ENCODE data around the gene CARMIL3. TPM values are rescaled to one million over a fixed set of nuclear protein-coding genes. Genes with fewer than 3 reads are reported as not detected.
"Not testable (repeated sequence)": the region's sequence is repeated elsewhere in the genome, so short reads cannot be mapped to it uniquely, and the experiment has no call there.

The CARMIL3 gene
- total RNA-seq, 2 experiments from 2014 or later = 0.48 to 0.99 TPM

DNA sequence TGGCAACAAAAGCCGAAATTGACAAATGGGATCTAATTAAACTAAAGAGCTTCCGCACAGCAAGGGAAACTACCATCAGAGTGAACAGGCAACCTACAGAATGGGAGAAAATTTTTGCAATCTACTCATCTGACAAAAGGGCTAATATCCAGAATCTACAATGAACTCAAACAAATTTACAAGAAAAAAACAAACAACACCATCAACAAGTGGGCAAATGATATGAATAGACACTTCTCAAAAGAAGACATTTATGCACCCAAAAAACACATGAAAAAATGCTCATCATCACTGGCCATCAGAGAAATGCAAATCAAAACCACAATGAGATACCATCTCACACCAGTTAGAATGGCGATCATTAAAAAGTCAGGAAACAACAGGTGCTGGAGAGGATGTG is 22.1 kb upstream of the CARMIL3 start:
- CTCF ChIA-PET; H3K27me3 Mint-ChIP-seq (ENCODE audit: low read depth); DNase-seq; H3K27ac Mint-ChIP-seq; H3K36me3 Mint-ChIP-seq (ENCODE audit: low read depth); H3K4me1 Mint-ChIP-seq (ENCODE audit: low read depth); H3K4me3 Mint-ChIP-seq; intact Hi-C loops (cut with micrococcal nuclease): not testable (repeated sequence)
- peaks cover 15% of the 10 kb centered on the region for H3K9me3 Mint-ChIP-seq

DNA sequence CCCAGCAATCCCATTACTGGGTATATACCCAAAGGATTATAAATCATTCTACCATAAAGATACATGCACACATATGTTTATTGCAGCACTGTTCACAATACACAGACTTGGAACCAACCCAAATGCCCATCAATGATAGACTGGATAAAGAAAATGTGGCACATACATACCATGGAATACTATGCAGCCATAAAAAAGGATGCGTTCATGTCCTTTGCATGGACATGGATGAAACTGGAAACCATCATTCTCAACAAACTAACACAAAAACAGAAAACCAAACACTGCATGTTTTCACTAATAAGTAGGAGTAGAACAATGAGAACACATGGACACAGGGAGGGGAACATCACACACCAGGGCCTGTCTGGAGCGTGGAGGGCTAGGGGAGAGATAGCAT is 20.5 kb upstream of the CARMIL3 start:
- H3K36me3 Mint-ChIP-seq (ENCODE audit: low read depth); intact Hi-C loops (cut with micrococcal nuclease); DNase-seq; H3K4me1 Mint-ChIP-seq (ENCODE audit: low read depth); H3K4me3 Mint-ChIP-seq; H3K27me3 Mint-ChIP-seq (ENCODE audit: low read depth); H3K27ac Mint-ChIP-seq: not testable (repeated sequence)
- peaks cover 15% of the 10 kb centered on the region for H3K9me3 Mint-ChIP-seq
- CTCF ChIA-PET = interaction anchor here (0.7 kb wide), 1 partner anchor 382 kb away, joined by 6 read pairs; no protein-coding TSS in a partner anchor

DNA sequence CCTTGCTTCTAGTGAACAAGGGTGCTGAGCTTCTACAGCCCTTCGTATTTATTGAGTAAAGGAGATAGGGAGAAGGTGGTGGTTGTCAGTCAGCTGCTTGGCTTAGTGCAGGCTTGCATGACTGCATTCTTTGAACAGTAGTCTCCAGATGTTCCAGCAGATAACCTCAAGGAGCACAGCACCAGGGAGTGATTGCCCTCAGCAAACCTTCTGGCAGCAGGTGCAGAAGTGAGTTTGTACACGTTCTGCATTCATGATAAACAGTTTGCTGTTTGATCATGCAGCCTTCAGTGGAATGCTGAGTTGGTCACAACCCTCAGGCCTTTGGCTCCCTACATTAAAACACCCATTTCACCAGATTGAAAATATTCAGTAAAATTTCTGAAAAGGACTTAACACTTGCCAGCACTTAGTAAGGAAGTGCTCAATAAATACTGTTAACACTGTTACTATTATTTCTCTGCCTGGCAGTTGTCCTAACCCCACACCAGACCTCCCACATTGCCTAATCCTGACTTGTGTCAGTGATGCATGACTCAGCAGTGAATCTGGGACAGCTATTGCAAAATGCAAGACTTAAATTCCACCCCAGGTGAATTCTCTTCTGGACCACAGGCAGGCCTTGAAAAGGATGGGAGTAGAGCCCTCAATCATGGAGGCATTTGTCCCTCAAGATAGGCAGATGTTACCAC is 18.9 kb upstream of the CARMIL3 start:
- CTCF ChIA-PET = interaction anchor here (0.8 kb wide), 1 partner anchor 24 kb away, joined by 3 read pairs; no protein-coding TSS in a partner anchor
- no peaks in the 10 kb centered on the region for H3K27me3 Mint-ChIP-seq (ENCODE audit: low read depth)
- H3K27ac Mint-ChIP-seq = no peak overlapping the region
- H3K4me3 Mint-ChIP-seq = no peak overlapping the region
- no peak for DNase-seq
- intact Hi-C loops (cut with micrococcal nuclease) = no loop called here
- H3K36me3 Mint-ChIP-seq (ENCODE audit: low read depth) = peaks cover 2% of the 10 kb centered on the region
- H3K9me3 Mint-ChIP-seq = peaks cover 15% of the 10 kb centered on the region
- H3K4me1 Mint-ChIP-seq (ENCODE audit: low read depth) = peaks cover 5% of the 10 kb centered on the region

DNA sequence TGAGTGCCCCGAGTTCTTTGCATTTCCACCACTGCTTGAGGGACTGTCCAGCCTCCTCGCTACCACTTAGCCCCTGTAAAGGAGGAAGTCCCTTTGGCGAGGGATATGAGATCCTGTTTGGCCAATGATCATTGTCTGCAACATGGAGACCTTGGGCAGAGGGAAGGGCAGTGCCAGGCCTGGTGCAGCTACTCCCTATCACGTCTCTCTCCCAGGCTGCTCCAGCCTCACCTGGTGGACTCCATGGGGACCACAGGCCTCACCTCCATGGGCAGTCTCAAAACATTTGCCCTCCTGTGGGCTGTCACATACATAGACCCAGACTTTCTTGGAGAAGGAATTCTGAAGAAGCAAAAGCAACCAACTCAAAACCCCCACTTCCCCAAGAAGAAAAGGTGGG is 16.0 kb upstream of the CARMIL3 start:
- peak overlapping the region; percentile 91 for H3K4me3 Mint-ChIP-seq
- intact Hi-C loops (cut with micrococcal nuclease) = loop anchor here (1.0 kb wide), 6 partner anchors 18 to 126 kb away; partner anchors contain the start of genes DHRS4L2 and IRF9
- H3K9me3 Mint-ChIP-seq = peaks cover 15% of the 10 kb centered on the region
- H3K36me3 Mint-ChIP-seq (ENCODE audit: low read depth); DNase-seq; H3K4me1 Mint-ChIP-seq (ENCODE audit: low read depth); H3K27me3 Mint-ChIP-seq (ENCODE audit: low read depth): not testable (repeated sequence)
- peak overlapping the region; percentile 44 for H3K27ac Mint-ChIP-seq
- CTCF ChIA-PET = interaction anchor here (0.8 to 1.2 kb wide), 5 partner anchors 12 to 261 kb away, joined by 3 to 4 read pairs (median 3); partner anchors contain the start of genes CARMIL3 and DHRS4L2

DNA sequence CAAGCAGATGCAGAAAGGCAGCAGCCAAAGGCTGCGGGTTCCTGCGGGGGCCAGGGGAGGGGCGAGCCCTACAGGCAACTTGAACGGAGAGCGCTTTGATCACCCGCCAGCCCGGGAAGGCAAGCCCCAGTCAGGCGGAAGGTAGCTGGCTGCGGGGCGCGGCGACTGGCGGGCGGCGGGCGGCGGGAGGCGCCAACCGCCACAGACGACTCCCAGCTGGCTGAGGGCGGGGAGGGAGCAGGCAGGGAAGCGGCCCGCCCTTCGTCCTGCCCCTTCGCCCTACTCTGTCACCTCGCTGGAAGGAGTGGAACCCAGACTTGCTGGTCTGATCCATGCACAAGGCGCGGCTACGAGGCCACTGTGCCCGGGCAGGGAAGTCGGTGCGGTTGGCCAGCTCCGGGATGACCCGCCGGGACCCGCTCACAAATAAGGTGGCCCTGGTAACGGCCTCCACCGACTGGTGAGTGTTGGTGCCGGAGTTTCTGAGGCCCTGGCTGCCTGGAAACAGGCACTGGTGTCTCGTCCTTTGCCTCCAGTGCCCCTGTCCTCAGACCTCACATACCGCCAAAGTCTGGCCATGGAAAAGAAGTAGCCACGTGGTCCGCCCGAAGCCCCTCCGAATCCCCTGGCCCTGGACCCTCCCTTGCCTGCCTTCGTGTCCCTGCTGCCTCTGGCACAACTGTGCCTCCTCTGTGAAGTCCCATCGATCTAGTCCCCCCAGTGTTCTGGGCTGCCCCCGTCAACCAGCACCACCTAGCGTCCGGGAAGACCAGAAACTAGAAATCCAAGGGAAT is 15.4 kb upstream of the CARMIL3 start:
- peaks cover 5% of the 10 kb centered on the region for H3K4me1 Mint-ChIP-seq (ENCODE audit: low read depth)
- CTCF ChIA-PET = interaction anchor here (0.8 to 1.2 kb wide), 5 partner anchors 11 to 260 kb away, joined by 3 to 4 read pairs (median 3); partner anchors contain the start of genes CARMIL3 and DHRS4L2
- intact Hi-C loops (cut with micrococcal nuclease) = loop anchor here (1.0 kb wide), 6 partner anchors 17 to 125 kb away; partner anchors contain the start of genes DHRS4L2 and IRF9
- H3K4me3 Mint-ChIP-seq = peak overlapping the region; percentile 91
- DNase-seq = peak; percentile 78
- peak overlapping the region; percentile 83 for H3K27ac Mint-ChIP-seq
- H3K27me3 Mint-ChIP-seq (ENCODE audit: low read depth) = no peaks in the 10 kb centered on the region
- H3K9me3 Mint-ChIP-seq = peaks cover 11% of the 10 kb centered on the region
- peaks cover 2% of the 10 kb centered on the region for H3K36me3 Mint-ChIP-seq (ENCODE audit: low read depth)

DNA sequence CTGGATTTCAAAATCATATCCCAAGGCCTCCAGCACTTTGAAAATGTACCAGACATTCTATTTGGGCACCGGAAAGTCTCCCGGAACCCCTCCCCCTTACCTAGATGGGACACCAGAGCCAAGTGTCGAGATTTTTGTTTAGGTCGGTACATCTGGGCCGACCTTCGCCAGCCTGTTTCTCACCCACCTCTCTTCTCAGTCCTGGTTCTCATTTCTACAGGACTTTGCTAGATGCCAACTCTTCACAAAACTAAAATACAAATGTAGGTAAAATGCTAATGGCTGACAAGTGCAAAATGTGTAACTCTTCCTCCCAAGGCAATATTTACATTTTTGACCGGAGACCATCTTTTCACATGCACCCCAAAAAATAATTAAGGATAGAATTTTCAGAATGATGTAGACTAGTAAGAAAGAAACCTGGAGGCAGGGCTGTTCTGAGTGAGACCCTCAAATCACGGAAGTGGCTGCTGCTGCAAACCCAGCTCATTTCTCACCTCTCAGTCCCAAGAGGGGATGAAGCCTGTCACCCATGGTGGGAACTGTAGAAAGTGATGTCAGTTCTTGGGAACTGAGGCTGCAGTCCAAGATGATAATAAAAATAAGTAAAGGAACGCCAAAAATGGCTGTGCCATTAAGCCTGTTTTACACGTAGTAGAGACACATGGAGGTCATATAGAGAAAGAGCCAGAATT is 14.7 kb upstream of the CARMIL3 start:
- not testable (repeated sequence) for H3K27me3 Mint-ChIP-seq (ENCODE audit: low read depth); DNase-seq

DNA sequence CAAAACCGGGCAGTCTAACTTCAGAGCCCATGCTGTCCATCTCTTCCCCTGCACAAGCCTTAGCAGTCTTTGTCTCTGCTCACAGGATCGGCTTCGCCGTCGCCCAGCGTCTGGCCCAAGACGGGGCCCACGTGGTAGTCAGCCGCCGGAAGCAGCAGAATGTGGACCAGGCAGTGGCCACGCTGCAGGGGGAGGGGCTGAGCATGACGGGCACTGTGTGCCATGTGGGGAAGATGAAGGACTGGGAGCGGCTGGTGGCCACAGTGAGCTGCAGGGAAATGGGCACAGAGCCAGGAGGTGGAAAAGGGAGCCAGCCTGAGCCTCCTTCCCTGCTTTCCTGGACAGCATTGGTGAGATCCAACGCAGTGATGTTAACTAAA is 14.2 kb upstream of the CARMIL3 start:
- H3K36me3 Mint-ChIP-seq (ENCODE audit: low read depth) = no peaks in the 10 kb centered on the region

More for the DNA sequence above, 14.7 kb upstream of the CARMIL3 start:
- H3K4me1 Mint-ChIP-seq (ENCODE audit: low read depth); H3K9me3 Mint-ChIP-seq; H3K36me3 Mint-ChIP-seq (ENCODE audit: low read depth): not testable (repeated sequence)
- CTCF ChIA-PET = interaction anchor here (0.9 to 1.3 kb wide), 3 partner anchors 10 to 48 kb away, joined by 3 read pairs; partner anchors contain the start of gene DHRS4L2
- intact Hi-C loops (cut with micrococcal nuclease) = loop anchor here (1.0 kb wide), 6 partner anchors 16 to 124 kb away; partner anchors contain the start of genes DHRS4L2 and IRF9
- Mint-ChIP-seq H3K4me3 (peak overlapping the region; percentile 91), H3K27ac (peak overlapping the region; percentile 83)

DNA sequence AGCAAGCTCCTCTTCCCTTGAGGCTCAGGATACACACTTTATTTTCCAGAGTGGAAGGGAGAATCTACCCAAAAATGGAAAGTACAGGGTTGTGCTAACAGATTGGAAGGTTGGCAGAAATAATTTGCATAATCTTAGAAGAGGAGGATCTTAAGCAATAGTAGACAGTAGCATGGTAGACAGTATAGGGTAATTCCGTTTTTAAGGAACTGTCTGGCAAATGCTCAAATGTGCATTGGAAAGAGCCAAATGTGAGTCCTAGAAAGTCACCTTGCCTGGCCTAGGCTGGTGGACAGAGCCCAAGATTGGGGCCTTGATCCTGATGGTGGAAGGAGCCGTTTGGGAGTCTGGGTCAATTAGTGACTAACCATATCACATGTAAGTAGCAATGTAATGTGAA is 13.1 kb upstream of the CARMIL3 start:
- no peaks in the 10 kb centered on the region for H3K27me3 Mint-ChIP-seq (ENCODE audit: low read depth)
- H3K4me1 Mint-ChIP-seq (ENCODE audit: low read depth) = peaks cover 5% of the 10 kb centered on the region
- DNase-seq = no peak
- no peak overlapping the region for H3K27ac Mint-ChIP-seq
- no peaks in the 10 kb centered on the region for H3K36me3 Mint-ChIP-seq (ENCODE audit: low read depth)
- no peaks in the 10 kb centered on the region for H3K9me3 Mint-ChIP-seq
- no peak overlapping the region for H3K4me3 Mint-ChIP-seq
- intact Hi-C loops (cut with micrococcal nuclease) = no loop called here
- CTCF ChIA-PET = interaction anchor here (1.0 to 1.1 kb wide), 2 partner anchors 13 to 30 kb away, joined by 3 read pairs; partner anchors contain the start of gene CARMIL3

More for the DNA sequence above, 14.2 kb upstream of the CARMIL3 start:
- CTCF ChIA-PET = interaction anchor here (0.6 to 1.3 kb wide), 3 partner anchors 10 to 71 kb away, joined by 3 to 4 read pairs (median 3); partner anchors contain the start of gene CARMIL3
- Mint-ChIP-seq H3K27me3 (ENCODE audit: low read depth) (no peaks in the 10 kb centered on the region), H3K27ac (no peak overlapping the region), H3K4me3 (no peak overlapping the region), H3K4me1 (ENCODE audit: low read depth) (peaks cover 5% of the 10 kb centered on the region), H3K9me3 (peaks cover 3% of the 10 kb centered on the region)
- no peak for DNase-seq
- intact Hi-C loops (cut with micrococcal nuclease) = no loop called here

DNA sequence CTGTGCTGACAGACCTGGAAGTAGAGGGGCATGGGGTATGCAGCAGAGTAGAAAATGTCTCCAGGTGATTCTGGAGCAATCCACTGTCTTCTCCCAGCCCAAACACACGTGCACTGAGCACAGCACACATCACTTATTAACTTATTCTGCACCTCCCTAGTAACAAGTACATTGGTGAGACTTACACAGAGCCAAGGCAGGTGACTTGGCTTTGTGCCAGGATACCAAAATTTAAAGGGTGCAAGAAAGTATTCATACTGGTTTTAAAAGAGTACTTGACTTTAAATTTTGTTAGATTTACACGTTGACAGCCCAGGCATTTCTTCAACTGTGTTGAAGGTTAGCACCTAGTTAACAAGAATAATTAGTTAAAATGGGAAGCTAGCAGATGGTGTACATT is 11.1 kb upstream of the CARMIL3 start:
- peaks cover 5% of the 10 kb centered on the region for H3K4me1 Mint-ChIP-seq (ENCODE audit: low read depth)
- H3K27ac Mint-ChIP-seq = no peak overlapping the region
- intact Hi-C loops (cut with micrococcal nuclease) = no loop called here
- CTCF ChIA-PET = interaction anchor here (1.0 to 1.7 kb wide), 3 partner anchors 52 to 108 kb away, joined by 3 to 4 read pairs (median 3); no protein-coding TSS in a partner anchor
- no peaks in the 10 kb centered on the region for H3K27me3 Mint-ChIP-seq (ENCODE audit: low read depth)
- H3K36me3 Mint-ChIP-seq (ENCODE audit: low read depth) = no peaks in the 10 kb centered on the region
- DNase-seq = no peak
- no peak overlapping the region for H3K4me3 Mint-ChIP-seq
- H3K9me3 Mint-ChIP-seq = no peaks in the 10 kb centered on the region

DNA sequence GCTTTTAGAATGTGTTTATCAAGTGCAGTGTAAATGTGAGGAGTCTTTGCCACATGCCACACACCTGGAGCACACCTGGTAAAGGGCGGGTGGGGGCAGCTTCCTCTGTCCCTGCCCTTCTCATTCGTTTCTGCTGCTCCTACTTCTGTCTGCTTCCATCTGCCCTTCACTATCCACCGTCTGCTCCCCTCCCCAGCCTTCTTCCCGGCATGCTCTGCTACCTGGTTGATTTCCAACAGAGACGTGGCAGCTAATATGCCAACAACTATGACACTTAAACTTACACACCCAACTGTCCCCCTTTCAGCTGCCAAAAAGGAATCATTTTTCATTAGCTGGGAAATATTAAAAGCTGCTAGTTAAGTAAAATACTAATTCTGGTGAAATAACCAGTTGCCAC is 9.1 kb upstream of the CARMIL3 start:
- DNase-seq = no peak
- Mint-ChIP-seq H3K36me3 (ENCODE audit: low read depth) (no peaks in the 10 kb centered on the region), H3K4me3 (no peak overlapping the region), H3K4me1 (ENCODE audit: low read depth) (no peaks in the 10 kb centered on the region), H3K9me3 (no peaks in the 10 kb centered on the region), H3K27me3 (ENCODE audit: low read depth) (no peaks in the 10 kb centered on the region), H3K27ac (no peak overlapping the region)
- intact Hi-C loops (cut with micrococcal nuclease) = no loop called here
- CTCF ChIA-PET = interaction anchor here (1.5 kb wide), 1 partner anchor 47 kb away, joined by 4 read pairs; no protein-coding TSS in a partner anchor

DNA sequence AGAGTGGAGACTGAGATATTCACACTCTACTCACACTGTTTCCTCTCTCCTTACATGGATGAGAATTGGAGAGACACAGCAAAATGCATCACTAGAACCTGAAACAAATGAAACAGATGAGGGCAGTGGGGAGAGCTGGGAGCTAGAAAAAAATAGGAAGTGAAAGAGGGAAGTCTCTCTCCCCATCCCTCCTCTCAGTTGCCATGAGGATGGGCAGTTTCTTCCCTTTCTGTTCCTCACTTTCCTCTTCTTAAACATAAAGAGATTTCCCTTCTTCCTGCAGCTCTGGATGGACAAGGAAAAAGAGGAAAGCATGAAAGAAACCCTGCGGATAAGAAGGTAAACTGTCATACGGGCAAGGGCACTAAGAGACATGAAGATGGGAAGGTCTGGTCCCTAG is 2.8 kb upstream of the CARMIL3 start:
- H3K9me3 Mint-ChIP-seq; H3K27ac Mint-ChIP-seq; H3K36me3 Mint-ChIP-seq (ENCODE audit: low read depth); intact Hi-C loops (cut with micrococcal nuclease); H3K27me3 Mint-ChIP-seq (ENCODE audit: low read depth); DNase-seq; CTCF ChIA-PET; H3K4me3 Mint-ChIP-seq: not testable (repeated sequence)
- peaks cover 18% of the 10 kb centered on the region for H3K4me1 Mint-ChIP-seq (ENCODE audit: low read depth)
